Neuronal stem cell (in vitro differentiated cells): ENCODE results near the gene PLEKHA8.
A peak's percentile ranks its signal among the peaks of the same experiment; 100 is the strongest.

Experiments
- DNase-seq: peaks from one replicate; pipeline ENCODE4 v3.0.0-alpha.2; 2013; ENCODE audit warnings: low spot score
- H2AFZ ChIP-seq: one replicate; pipeline ENCODE4 v1.6.1; 2013; ENCODE audit warnings: mild to moderate bottlenecking, low read length, inconsistent platforms
- H2AK5ac ChIP-seq: 2 replicates; pipeline ENCODE4 v1.6.1; 2013; ENCODE audit warnings: low read depth, mild to moderate bottlenecking, inconsistent platforms, low read length, moderate library complexity, mixed read lengths
- H2BK120ac ChIP-seq: 2 replicates; pipeline ENCODE4 v1.6.1; 2013; ENCODE audit warnings: low read depth, mild to moderate bottlenecking, inconsistent platforms, low read length, moderate library complexity, mixed read lengths
- H2BK12ac ChIP-seq: one replicate; pipeline ENCODE4 v1.6.1; 2013; ENCODE audit warnings: low read length, inconsistent platforms
- H2BK15ac ChIP-seq: 2 replicates; pipeline ENCODE4 v1.6.1; 2013; ENCODE audit warnings: mild to moderate bottlenecking, low read length, inconsistent platforms, mixed read lengths
- H2BK5ac ChIP-seq: one replicate; pipeline ENCODE4 v1.6.1; 2013; ENCODE audit warnings: inconsistent platforms, mild to moderate bottlenecking, low read length, moderate library complexity
- H3K14ac ChIP-seq: one replicate; pipeline ENCODE4 v1.6.1; 2013; ENCODE audit warnings: low read length, inconsistent platforms
- H3K18ac ChIP-seq: 2 replicates; pipeline ENCODE4 v1.6.1; 2013; ENCODE audit warnings: low read length, inconsistent platforms
- H3K23ac ChIP-seq: 2 replicates; pipeline ENCODE4 v1.6.1; 2013; ENCODE audit warnings: low read depth, mild to moderate bottlenecking, mixed read lengths, low read length, inconsistent platforms; ENCODE audit not compliant: poor library complexity
- H3K27ac ChIP-seq: replicated peaks from 3 replicates; pipeline ENCODE4 v1.5.1; 2013; ENCODE audit warnings: low read length, inconsistent platforms
- H3K27me3 ChIP-seq, 3 experiments: 2 replicates each; pipeline ENCODE4 v1.6.1; 2013; ENCODE audit warnings: low read length in 3 of 3, mild to moderate bottlenecking in 2 of 3, inconsistent platforms in 1 of 3, low read depth in 1 of 3, mixed read lengths in 1 of 3, moderate library complexity in 1 of 3; ENCODE audit not compliant: control insufficient read depth in 3 of 3, insufficient read depth in 3 of 3
- H3K36me3 ChIP-seq, 2 donors: replicated peaks in 1 of 2; 2 replicates each; pipeline ENCODE4 v1.6.1; 2013; ENCODE audit warnings: low read length in 2 of 2; ENCODE audit not compliant: control insufficient read depth in 2 of 2, insufficient read depth in 2 of 2
- H3K4ac ChIP-seq: 2 replicates; pipeline ENCODE4 v1.6.1; 2013; ENCODE audit warnings: inconsistent platforms, mild to moderate bottlenecking, low read length, moderate library complexity
- H3K4me1 ChIP-seq, 2 donors: 1 replicate in 1 of 2; 2 replicates in 1 of 2; pipeline ENCODE4 v1.6.1; 2013; ENCODE audit warnings: low read length in 2 of 2, low read depth in 1 of 2; ENCODE audit not compliant: control insufficient read depth in 2 of 2, insufficient read depth in 1 of 2
- H3K4me2 ChIP-seq: one replicate; pipeline ENCODE4 v1.6.1; 2013; ENCODE audit warnings: mild to moderate bottlenecking, low read length, inconsistent platforms; ENCODE audit not compliant: insufficient read depth, poor library complexity, severe bottlenecking
- H3K4me3 ChIP-seq, 2 donors: 2 replicates each; pipeline ENCODE4 v1.5.1; 2013; ENCODE audit warnings: low read length in 2 of 2, mild to moderate bottlenecking in 2 of 2, inconsistent platforms in 1 of 2, moderate library complexity in 1 of 2
- H3K79me1 ChIP-seq: one replicate; pipeline ENCODE4 v1.6.1; 2013; ENCODE audit warnings: low read depth, mild to moderate bottlenecking, inconsistent platforms, low read length, moderate library complexity
- H3K9ac ChIP-seq: one replicate; pipeline ENCODE4 v1.6.1; 2013; ENCODE audit warnings: mild to moderate bottlenecking, low read depth, low read length, inconsistent platforms; ENCODE audit not compliant: poor library complexity
- H3K9me3 ChIP-seq, 2 donors: replicated peaks in 1 of 2; 2 replicates each; pipeline versions ENCODE3 to v1.6.1; 2013; ENCODE audit warnings: low read length in 2 of 2, mild to moderate bottlenecking in 2 of 2, inconsistent platforms in 1 of 2, low read depth in 1 of 2, mixed read lengths in 1 of 2, moderate library complexity in 1 of 2; ENCODE audit not compliant: control insufficient read depth in 2 of 2, insufficient read depth in 1 of 2
- H4K8ac ChIP-seq: one replicate; pipeline ENCODE4 v1.6.1; 2013; ENCODE audit warnings: low read depth, mild to moderate bottlenecking, inconsistent platforms, low read length, moderate library complexity
- H4K91ac ChIP-seq: one replicate; pipeline ENCODE4 v1.6.1; 2013; ENCODE audit warnings: low read length, low read depth, mild to moderate bottlenecking, inconsistent platforms; ENCODE audit not compliant: poor library complexity
- WGBS, 2 donors: extraction: QIAGEN DNeasy Blood & Tissue Kit; methylation state at CpG; one replicate each; pipeline ENCODE4 v1.1.7; 2013; ENCODE audit warnings: missing lambda C conversion rate in 2 of 2, mixed read lengths in 1 of 2; ENCODE audit not compliant: insufficient read length in 2 of 2, insufficient replicate concordance in 1 of 2; ENCODE audit errors: extremely low coverage in 2 of 2; 5-methylcytosine and 5-hydroxymethylcytosine counted together

PLEKHA8 gene

GRCh38 chr7:30166155-30166840, 138.1 kb downstream of the PLEKHA8 start:
- Histone ChIP-seq H4K8ac (no peak overlapping the region), H2BK15ac (no peak overlapping the region), H2AK5ac (no peak overlapping the region), H3K4me2 (no peak overlapping the region), H3K18ac (no peak overlapping the region), H3K9ac (peak overlapping the region; percentile 26), H3K27me3 (peaks cover 0 to 40% (median 0%) of the 10 kb centered on the region in 3 experiments), H3K36me3 (no peaks in the 10 kb centered on the region), H3K79me1 (no peaks in the 10 kb centered on the region), H3K27ac (no peak overlapping the region), H2BK120ac (no peak overlapping the region), H3K9me3 (no peaks in the 10 kb centered on the region), H4K91ac (no peak overlapping the region), H3K4ac (no peak overlapping the region), H2BK12ac (no peak overlapping the region), H2BK5ac (no peak overlapping the region), H3K4me1 (peaks cover 17 to 46% of the 10 kb centered on the region in 2 donors), H3K4me3 (no peak overlapping the region), H3K23ac (no peak overlapping the region), H3K14ac (no peak overlapping the region), H2AFZ (no peak overlapping the region)
- no peak for DNase-seq
- no CpG with 5 or more reads among the region's 12 CpGs for WGBS, 2 donors

GRCh38 chr7:30166841-30167235, 138.6 kb downstream of the PLEKHA8 start:
- H3K27ac ChIP-seq, result no peak overlapping the region
- H3K4me1 ChIP-seq, result peaks cover 14 to 41% of the 10 kb centered on the region in 2 donors
- no peak overlapping the region for H4K91ac ChIP-seq

DNA sequence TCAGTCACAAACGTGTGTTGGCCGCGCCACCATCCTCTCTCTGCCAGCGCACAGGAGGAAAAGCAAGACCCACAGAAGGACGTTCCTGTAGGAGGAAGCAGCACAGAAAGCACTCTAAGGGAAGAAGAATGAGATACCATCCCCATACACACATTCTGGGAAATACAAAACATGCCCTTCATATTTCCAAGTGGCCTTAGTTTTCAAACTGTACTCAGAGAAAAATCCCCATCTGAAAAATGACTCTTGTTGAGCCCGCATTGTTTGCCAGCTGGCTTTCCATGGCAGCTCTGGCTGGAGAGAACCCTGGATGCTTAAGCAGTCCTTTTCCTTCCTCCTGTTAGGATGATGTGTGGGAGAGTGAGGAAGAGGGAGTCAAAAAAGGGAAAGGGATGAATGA, 139.7 kb downstream of the PLEKHA8 start:
- no peaks in the 10 kb centered on the region for H3K79me1 ChIP-seq
- no peaks in the 10 kb centered on the region for H3K36me3 ChIP-seq
- no peak overlapping the region for H3K18ac ChIP-seq
- H3K14ac ChIP-seq, result no peak overlapping the region
- no peaks in the 10 kb centered on the region for H3K9me3 ChIP-seq
- H3K27me3 ChIP-seq, result peaks cover 0 to 53% (median 0%) of the 10 kb centered on the region in 3 experiments
- no peak overlapping the region for H2BK12ac ChIP-seq
- H2BK120ac ChIP-seq, result no peak overlapping the region
- H2BK15ac ChIP-seq, result no peak overlapping the region
- H2BK5ac ChIP-seq, result no peak overlapping the region
- H3K4ac ChIP-seq, result no peak overlapping the region
- H3K4me3 ChIP-seq, result no peak overlapping the region
- no peak overlapping the region for H4K8ac ChIP-seq
- no peak overlapping the region for H4K91ac ChIP-seq
- no peak overlapping the region for H2AK5ac ChIP-seq
- H3K9ac ChIP-seq, result no peak overlapping the region
- WGBS, 2 donors, result no CpG with 5 or more reads among the region's 6 CpGs
- peaks cover 13 to 35% of the 10 kb centered on the region in 2 donors for H3K4me1 ChIP-seq
- H2AFZ ChIP-seq, result no peak overlapping the region
- no peak overlapping the region for H3K23ac ChIP-seq
- no peak overlapping the region for H3K4me2 ChIP-seq
- no peak overlapping the region for H3K27ac ChIP-seq
- DNase-seq, result no peak

More at GRCh38 chr7:30166841-30167235, 138.6 kb downstream of the PLEKHA8 start:
- Histone ChIP-seq H2AFZ (no peak overlapping the region), H3K36me3 (no peaks in the 10 kb centered on the region), H2BK120ac (no peak overlapping the region), H3K14ac (no peak overlapping the region), H3K79me1 (no peaks in the 10 kb centered on the region), H2AK5ac (no peak overlapping the region), H3K9me3 (no peaks in the 10 kb centered on the region), H4K8ac (no peak overlapping the region), H2BK5ac (no peak overlapping the region), H2BK15ac (no peak overlapping the region), H2BK12ac (no peak overlapping the region), H3K18ac (no peak overlapping the region), H3K27me3 (peaks cover 0 to 45% (median 0%) of the 10 kb centered on the region in 3 experiments), H3K9ac (peak overlapping the region; percentile 26), H3K4me3 (no peak overlapping the region), H3K4me2 (no peak overlapping the region), H3K23ac (no peak overlapping the region), H3K4ac (no peak overlapping the region)
- DNase-seq, result no peak
- WGBS, 2 donors, result no CpG with 5 or more reads among the region's 5 CpGs

GRCh38 chr7:30168835-30169573, 140.8 kb downstream of the PLEKHA8 start:
- Histone ChIP-seq H2BK5ac (no peak overlapping the region), H3K79me1 (no peaks in the 10 kb centered on the region), H4K8ac (no peak overlapping the region), H3K4me2 (no peak overlapping the region), H3K27me3 (peaks cover 0 to 53% (median 0%) of the 10 kb centered on the region in 3 experiments), H3K14ac (no peak overlapping the region), H2BK120ac (no peak overlapping the region), H3K36me3 (no peaks in the 10 kb centered on the region), H2BK12ac (no peak overlapping the region), H3K4me1 (peaks cover 10 to 28% of the 10 kb centered on the region in 2 donors), H2BK15ac (no peak overlapping the region), H3K9ac (no peak overlapping the region), H3K27ac (no peak overlapping the region), H2AFZ (no peak overlapping the region), H2AK5ac (no peak overlapping the region), H3K4ac (no peak overlapping the region), H3K4me3 (no peak overlapping the region), H3K9me3 (no peaks in the 10 kb centered on the region), H3K23ac (no peak overlapping the region), H3K18ac (no peak overlapping the region), H4K91ac (no peak overlapping the region)
- DNase-seq, result no peak
- WGBS, 2 donors, result no CpG with 5 or more reads among the region's 16 CpGs
